ENCODE results near the gene LAMA2.

Gene LAMA2

DNA sequence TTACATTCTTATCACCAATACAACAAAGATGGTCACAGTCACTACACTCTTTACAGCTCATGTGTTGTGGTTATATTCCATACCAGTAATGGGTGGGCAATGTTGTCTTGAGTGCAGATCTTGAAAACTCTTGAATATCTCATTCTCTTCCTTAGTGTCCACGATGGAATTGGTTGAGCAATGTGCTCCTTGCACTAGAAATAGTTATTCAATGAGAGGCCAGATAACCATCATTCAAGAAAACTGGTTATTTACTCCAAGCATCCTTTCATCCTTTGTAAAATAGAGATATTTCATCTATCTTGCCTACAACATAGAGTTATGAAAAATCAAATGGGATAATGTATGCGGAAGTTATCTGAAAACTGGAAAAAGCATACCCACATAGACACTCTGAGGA lies 611.2 kb downstream of the LAMA2 start:
- no peak for DNase-seq (ENCODE audit: low spot score)

DNA sequence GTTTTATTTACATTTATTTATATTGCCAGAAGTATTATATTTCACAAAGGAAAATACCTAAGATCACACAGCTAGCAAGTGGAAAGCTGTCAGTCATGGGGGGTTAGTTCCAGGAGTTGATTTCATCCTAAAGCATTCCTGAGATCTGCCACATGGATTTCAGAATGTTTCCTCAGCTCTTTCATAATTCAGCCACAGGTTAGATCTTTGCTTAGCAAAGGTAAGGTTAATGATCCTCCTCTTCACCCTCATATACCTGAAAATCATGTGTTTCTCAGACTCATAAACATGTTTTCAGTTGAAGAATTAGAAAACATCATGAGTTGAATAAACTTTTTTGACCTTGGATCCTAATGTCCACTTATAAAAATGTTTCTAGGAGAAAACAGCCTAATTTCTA lies 611.6 kb downstream of the LAMA2 start:
- DNase-seq (ENCODE audit: low spot score): no peak

DNA sequence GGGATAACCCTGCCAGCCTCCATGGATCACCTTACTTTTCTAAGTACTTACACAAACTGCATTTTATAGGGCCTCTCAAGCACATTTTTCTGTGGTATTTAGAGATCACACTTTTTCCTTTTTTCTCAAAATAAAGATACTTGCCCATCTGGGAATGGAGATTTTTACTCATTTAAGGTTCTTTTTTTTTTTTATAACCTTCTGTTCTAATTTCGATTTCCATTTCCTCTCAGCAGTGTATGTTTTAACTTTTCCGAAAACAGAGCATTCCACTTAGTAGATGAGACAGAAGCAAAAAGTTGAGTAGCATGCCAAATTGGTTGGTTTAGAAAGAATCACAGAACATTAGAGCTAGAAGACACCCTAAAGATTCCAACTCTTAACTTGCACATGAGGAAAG lies 612.7 kb downstream of the LAMA2 start:
- no peak for DNase-seq (ENCODE audit: low spot score)

DNA sequence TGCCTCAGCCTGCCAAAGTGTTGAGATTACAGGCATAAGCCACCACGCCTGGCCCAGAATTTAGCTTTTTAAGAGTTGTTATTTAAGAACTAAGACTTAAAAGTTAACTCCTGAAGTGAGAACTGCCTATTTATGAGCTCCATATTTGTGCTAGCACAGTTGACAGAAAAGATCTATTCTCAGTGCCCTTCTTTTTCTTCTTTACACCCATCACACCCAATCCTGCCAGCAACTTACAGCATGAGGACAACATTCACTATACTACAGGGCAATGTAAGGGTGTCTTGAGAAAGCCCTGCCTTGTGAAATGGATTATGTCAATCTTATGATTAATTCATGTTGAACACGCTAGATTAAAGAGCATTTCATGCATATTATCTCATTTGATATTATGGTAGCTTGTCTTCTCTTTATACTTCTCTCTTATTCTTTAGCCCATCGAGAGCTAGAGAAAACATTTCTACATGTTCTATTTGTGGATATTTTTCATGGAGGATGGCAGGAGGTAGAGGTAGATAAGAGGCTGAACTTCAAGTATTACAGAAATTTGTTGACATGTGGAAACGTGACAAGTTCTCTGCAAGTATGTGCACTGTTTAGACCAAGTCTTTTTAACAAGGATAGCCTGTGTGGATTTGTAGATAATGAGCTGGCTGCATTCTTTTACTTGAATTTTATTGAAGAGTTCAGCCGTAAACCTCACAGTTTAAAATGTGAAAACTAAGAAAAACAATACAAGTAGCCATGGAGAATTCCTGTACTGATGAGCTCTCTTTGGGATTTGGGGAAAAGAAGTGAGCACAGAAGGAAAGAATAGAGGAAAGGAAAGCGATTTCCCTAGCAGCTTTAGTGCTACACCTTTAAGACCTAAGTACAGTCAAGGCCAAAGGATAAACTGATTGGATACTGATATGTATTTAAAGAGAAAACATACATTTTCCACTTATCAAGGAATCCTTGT lies 614.8 kb downstream of the LAMA2 start:
- no peak for DNase-seq (ENCODE audit: low spot score)

DNA sequence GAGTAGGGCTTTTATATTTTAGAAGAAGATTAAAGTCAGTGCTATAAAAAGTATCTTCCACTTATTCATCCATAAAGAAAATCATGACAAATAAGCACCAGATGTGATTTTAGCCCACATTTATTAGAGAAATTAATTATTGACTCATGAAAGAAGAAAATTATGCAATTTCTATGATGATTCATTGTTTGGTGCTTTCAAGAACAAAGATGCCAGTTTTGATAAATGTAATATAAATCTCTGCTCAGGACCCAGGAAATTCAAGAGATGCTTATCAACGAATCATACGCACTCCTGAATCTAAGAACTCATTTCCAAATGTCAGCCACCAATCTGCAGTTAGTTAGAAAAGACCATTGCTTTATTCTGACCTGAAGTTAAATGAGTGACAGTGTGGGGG lies 615.6 kb downstream of the LAMA2 start:
- DNase-seq (ENCODE audit: low spot score): no peak

DNA sequence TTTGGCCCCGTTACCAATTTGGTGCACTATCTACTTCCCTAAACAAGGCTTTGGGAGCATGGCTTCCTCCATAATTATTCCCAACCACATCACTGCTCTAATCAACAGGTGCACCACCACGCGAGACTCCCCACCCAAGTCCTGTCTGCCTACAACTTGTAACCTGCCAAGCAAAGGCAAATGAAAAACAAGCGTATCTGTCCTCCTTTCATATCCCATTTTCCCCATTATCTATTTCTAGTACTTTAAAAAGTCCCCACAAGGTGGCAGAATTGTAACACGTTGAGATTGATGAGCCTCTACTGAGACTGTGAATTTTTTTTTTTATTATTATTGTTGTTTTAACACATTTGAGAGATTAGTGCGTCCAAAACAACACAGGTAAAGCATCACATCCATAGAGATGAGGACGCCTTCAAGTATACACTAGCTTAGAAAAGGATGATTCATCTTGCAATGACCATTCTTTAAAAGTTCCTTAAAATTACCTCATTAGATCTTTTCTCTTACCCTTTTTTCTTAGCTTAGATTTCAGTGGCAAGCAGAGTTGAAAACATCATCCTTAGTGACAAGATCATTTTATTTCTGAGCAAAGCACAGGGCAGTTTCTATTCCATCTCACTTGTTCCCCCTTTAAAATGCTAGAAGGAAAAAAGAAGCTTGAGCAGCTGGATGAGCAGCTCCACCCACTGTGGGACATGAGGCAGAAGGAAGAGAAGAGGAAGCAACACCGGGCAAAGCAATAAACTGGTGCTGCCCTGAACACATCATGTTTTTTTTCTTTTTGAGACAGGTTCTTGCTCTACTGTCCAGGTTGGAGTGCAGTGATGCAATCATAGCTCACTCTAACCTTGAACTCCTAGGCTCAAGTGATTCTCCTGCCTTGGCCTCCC lies 616.3 kb downstream of the LAMA2 start:
- peak; percentile 13 for DNase-seq (ENCODE audit: low spot score)

DNA sequence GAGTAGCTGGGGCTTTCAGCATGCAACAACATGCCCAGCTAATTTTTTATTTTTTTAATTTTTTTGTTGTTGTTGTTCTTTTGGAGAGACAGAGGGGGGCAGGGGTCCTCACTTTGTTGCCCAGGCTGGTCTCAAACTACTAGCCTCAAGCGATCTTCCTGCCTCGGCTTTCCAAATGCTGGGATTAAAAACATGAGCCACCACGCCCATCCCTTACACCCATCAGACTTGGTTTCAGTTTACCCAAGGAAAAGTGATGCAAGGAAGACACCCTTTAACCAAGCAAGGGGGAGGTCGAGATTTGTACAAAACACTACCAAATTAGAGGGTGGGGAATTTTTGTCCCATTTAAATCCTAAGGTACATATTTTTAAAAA lies 616.9 kb downstream of the LAMA2 start:
- no peak for DNase-seq (ENCODE audit: low spot score)

DNA sequence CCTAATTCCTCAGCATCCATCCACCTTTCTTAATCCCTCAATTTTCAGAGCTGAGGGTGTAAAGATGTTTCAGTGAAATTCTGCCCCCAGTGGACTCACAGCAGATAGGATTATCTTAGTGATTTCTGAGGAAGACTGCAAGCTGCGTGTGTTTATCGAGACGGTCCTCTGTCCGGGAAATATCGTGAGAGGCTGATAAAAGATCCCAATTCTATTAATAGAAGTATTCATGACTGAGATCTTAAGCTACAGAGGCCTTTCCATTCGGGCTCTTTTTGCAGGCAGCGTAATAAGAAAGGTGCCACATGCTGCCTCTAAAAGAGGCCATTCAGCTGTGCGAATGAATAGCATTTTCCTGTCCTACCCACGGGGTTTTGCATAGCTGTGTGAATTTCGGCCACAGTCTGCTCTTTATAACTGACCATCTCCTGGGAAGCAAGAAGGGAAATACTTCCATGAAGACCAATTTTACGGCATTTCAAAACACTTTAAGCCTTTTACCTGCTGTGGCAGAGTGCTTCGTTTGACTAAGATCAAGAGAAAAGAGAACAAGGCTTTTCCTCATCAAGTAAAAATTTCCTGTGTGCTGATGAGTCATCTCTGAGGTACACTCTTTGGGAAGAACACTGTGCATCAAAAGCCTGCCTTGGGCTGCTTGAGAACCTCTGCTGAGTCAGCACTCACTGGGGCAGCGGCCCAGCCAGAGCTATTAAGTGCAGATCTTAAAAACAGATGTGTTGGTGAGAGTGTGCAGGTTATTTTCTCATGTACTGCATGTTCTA lies 618.2 kb downstream of the LAMA2 start:
- DNase-seq (ENCODE audit: low spot score): peak; percentile 18

DNA sequence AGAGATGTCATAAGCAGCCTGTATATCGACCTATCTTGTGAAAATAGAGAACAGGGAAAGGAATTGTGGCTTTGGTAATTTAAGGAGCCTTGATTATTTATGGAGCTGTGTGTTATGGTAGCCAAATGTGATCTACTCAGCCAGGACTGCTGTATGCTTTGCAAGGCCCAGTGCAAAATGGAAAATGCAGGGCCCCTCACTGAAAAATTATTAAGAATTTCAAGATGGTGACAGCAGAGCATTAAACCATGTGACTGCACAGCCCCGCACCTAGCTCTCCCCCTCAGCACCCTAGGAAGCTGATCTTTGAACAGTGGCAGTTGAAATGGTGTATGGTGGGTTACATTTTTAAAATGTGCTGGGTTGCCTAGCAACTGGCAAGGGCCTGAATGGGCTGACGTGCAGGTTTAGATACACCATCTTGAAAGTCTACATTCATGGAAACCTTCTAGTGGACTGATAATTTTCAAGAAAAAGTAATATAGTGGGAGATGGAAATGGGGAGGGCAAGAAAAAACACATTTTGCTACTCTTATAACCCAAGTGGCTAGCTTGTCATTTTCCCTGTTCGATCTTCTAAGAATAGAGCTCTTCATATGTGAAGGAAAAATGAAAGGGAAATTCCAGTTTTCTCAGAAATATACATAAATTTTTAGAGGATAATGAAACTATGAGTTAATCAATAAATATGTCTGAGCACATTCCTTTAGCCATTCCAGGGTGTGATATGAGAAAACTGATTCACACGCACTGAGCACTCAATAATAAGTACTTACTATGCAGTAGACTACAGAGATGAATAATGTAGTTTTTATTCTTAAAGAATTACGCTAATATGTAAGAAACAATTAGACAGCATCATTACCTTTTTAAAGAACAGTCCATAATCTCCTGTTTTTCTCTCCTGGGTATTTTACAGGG lies 619.1 kb downstream of the LAMA2 start:
- no peak for DNase-seq (ENCODE audit: low spot score)

DNA sequence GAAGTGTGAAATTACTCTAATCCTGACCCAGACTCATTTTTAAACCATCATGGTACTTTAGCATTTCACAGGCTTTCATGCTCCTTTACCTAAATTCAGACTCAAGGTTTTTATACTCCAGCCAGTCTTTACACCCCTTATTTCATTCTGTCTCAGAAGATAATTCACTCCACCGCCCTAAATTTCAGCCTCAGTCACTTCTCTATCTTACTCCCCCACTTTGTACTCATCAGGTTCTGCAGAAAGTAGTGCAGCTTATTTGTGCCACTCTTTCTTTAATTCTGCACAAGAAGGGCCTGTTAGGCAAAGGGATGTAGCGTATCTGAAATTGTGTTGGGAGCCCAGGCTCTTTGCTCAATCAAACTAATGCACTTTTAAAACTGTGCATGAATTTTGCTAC lies 621.5 kb downstream of the LAMA2 start:
- DNase-seq (ENCODE audit: low spot score): no peak

DNA sequence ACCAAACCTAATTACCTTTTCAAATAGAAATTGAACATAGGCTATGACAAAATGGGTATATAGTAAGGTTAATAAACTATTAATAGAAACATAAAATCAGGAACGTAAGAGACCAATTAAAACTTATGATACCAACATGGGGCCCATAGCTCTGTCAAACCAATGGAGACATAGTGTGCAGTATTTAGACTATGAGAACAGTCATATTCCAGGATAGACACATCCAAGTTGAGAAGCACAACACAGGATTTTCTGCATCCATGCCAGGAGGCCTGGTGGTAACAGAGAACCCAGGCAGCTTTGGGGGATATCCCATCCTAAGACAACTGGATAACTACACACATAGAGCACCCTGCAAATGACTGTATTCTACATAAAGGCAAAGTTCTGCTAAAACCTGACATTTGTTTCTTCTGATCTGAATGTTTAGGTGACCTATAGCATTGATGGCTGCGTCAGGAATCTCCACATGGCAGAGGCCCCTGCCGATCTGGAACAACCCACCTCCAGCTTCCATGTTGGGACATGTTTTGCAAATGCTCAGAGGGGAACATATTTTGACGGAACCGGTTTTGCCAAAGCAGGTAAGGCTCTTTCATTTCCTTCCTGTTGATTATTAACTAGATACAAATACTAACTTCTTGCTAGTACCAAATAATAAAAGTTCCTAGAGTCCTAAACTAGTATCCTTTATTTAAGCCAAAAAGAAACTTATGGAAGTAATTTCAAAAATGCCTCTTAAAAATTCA lies 624.3 kb downstream of the LAMA2 start:
- DNase-seq (ENCODE audit: low spot score): no peak

DNA sequence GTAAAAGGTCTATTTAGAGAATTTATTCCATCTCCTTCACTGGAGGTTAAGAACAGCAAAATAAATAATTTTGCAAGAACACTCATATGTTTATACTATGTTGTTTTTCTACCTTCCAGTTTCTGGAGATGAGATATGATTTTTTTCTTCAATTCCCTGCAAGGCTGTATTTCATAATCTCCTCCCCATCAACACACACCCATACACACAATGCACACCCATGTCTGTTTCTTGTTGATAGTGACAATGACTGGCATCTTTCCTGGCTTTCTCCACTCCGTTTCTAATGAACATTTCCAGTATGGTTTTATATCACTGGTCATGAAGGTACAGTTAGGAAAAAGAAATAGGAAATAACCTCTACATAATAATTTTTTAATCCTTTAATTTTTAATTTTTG lies 624.9 kb downstream of the LAMA2 start:
- DNase-seq (ENCODE audit: low spot score): no peak

DNA sequence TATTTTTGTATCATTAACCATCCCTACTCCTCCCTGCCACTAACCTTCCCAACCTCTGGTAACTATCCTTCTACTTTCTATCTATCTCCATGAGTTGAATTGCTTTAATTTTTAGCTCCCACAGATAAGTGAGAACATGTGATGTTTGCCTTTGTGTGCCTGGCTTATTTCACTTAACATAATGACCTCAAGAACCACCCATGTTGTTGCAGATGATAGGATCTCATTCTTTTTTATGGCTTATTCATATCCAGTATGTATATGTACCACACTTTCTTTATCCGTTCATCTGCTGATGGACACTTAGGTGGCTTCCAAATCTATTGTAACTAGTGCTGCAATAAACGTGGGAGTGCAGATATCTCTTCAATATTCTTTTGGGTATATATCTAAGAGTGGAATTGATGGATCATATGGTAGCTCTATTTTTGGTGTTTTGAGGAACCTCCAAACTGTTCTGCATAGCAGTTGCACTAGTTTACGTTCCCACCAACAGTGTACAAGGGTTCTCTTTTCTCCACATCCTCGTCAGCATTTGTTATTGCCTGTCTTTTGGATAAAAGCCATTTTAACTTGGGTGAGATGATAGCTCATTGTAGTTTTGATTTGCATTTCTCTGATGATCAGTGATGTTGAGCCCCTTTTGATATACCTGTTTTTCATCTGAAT lies 625.7 kb downstream of the LAMA2 start:
- DNase-seq (ENCODE audit: low spot score): no peak

DNA sequence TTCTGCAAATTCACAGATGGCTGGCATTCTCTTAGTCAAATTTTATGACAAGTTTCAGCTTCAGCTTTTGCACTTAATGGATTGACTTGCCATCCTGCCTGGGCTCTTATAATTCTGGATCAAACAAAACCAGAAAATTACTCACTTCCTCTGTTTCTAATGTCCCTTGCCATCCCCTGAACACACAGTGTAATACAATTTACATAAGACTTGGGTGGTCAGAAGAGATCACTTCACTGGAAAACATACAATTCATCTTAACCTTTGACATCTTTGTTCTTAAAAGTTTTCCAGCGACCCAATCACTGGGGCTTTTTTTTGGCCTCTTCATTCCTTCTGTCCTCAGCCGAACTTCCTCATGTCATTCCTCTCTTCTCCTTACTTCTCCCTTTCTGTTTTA lies 628.0 kb downstream of the LAMA2 start:
- DNase-seq (ENCODE audit: low spot score): no peak

DNA sequence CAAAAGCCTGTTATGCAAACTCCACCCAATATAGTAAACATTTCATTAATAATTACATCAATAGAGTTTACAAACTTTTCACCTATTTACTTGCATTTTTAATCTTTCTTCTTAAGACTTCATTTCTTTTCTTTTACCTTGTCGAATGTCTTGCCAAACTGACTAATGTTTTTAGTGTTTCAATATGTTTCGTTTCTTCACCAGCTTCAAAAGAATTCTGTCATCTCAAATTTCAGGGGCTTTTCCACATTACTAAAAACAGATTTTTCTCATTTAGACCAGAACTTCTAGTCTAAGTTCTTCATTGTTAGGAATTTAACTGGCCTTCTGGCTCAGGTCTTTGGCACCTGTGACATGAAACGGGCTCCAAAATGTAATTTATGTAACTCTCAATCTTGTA lies 630.5 kb downstream of the LAMA2 start:
- DNase-seq (ENCODE audit: low spot score): no peak

DNA sequence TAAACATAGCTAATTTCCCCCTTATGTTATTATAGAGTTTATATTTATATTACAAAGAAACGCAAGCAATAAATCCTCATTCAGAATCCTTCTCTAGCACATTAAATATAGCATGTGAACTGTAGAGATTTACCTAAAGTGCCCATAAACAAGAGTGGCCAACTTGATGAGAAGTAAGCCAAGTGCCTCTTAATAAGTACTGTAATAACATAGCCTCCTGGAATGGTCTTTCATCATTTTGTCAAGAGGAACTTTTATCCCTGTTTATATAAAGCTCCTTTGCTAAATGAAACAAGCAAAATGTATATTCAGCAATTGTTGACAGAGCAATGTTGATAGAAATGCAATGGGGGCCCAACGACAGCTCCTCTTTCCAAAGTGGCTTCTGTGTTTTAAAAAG lies 632.1 kb downstream of the LAMA2 start:
- DNase-seq (ENCODE audit: low spot score): no peak

DNA sequence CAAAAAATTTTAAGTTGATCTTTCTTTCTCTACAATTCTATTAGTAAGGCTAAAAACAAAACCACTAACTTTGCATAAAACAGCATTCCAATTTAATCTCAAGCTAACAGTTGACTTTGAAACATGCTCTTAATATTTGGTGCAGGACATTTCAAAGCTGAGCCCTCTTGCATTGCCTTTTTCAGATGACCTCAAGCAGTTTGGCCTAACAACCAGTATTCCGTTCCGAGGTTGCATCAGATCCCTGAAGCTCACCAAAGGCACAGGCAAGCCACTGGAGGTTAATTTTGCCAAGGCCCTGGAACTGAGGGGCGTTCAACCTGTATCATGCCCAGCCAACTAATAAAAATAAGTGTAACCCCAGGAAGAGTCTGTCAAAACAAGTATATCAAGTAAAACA lies 633.1 kb downstream of the LAMA2 start:
- no peak for DNase-seq (ENCODE audit: low spot score)

DNA sequence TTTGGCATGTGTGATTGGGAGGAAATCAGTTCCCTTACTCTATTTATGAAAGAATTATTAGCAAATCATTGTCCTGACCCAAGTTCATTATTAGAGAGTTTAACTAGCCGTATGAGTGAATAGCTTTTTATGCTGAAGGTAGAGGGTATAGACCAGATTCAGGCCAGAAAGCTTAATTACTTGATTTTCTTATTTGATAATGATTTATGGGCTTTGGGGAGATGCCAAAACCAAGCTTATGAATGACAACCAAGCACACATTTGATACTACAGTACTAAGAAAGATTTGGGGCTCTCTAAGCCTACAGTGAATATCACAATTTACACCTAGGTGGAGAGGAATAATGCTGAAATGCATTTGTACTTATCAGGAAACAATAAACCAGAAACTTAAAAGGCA lies 633.8 kb downstream of the LAMA2 start:
- no peak for DNase-seq (ENCODE audit: low spot score)

DNA sequence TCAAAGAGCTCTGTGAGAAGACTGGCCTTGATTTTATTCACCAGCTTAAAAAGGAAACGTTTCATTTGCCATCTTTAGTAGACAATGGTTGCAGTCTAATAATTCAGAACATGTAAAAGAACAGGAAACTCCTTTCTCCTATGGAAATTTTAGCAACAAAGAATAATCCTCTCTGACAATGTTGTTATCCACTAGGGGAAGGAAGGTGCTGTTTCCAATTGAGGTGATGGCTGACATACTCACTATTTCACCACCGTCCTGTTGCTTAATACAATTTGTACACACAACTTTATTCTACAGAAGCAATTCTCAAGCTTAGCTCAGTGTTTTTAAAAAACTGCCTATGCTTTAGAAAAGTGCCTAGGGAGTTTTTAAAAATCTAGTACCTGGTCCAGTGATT lies 634.4 kb downstream of the LAMA2 start:
- DNase-seq (ENCODE audit: low spot score): peak; percentile 15

DNA sequence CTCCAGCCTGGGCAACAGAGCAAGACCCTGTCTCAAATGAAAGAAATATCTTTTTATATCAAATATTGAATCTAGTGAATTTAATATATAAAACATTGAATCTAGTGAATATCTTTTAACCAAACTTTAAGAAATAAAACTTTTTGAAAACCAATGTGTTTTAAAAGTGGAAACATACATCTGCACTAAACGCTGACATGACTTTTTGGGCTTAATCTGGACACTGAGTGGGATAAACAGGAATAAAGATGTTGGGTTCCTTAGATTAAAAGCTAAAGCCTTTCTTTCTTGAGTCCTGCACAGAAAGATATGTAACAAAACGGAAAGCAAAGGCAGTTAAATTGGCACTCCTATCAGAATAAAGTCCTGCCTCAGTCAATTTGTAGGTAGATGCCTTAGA lies 636.8 kb downstream of the LAMA2 start:
- DNase-seq (ENCODE audit: low spot score): no peak

Data from HuH-7 (cell line).